Uterus (tissue), 2 donors: Measurements from ENCODE around the gene SYT2.

Experiments
- POLR2A ChIP-seq, 2 donors: fragments of 450-650 bp; IDR thresholded peaks; one replicate each; pipeline ENCODE4 v1.6.1; 2016; ENCODE audit warnings: antibody characterized with exemption in 2 of 2, mild to moderate bottlenecking in 1 of 2, moderate library complexity in 1 of 2
- TF ChIP-seq, protein P1 (sequence below), 4 experiments: fragments of 200-600 bp in 2 of 4; fragments of 450-650 bp in 2 of 4; sonication (generic) in 2 of 4; IDR thresholded peaks; one replicate each; pipeline ENCODE4 v1.5.1; 2016 to 2019; ENCODE audit warnings: antibody characterized with exemption in 4 of 4, mild to moderate bottlenecking in 2 of 4, moderate library complexity in 1 of 4

DNA sequence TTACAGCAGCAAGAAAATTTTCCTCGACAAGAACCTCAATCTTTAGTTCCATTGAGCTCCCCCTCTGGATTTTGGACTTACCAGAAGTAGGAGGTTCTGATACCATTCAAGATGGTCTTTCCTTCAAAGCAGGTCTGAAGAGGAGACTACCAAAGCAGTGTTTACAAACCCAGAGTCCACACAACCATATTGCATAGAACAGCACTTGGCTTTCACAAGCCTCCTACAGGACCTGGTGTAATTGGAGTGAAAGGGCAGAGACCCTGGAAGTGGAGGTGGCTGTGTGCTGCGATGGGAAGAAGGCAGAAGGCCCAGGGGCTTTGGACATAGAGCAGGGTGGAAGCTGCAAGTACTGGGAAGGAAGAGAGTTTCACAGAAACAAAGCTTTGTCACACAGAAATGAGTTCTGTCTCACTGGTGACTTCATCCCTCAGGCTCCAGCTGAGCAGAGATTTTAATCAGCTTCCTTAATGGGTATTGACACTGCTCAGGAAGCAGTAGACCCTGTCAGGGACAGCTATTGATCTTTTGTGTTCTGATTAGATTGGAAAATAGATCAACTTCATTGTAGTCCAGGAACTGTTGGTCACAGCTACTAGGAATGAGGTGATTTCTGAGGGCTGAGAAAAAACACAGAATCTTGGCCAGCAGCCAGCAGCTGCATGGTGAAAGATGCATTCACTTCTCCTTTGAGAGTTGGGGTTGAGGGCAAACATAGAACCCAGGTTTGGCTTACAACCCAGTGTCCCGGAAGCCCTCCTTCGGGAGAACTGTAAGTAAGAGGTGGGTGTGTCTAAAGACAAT, 124.0 kb downstream of the SYT2 start:
- TF ChIP-seq, protein P1, sequence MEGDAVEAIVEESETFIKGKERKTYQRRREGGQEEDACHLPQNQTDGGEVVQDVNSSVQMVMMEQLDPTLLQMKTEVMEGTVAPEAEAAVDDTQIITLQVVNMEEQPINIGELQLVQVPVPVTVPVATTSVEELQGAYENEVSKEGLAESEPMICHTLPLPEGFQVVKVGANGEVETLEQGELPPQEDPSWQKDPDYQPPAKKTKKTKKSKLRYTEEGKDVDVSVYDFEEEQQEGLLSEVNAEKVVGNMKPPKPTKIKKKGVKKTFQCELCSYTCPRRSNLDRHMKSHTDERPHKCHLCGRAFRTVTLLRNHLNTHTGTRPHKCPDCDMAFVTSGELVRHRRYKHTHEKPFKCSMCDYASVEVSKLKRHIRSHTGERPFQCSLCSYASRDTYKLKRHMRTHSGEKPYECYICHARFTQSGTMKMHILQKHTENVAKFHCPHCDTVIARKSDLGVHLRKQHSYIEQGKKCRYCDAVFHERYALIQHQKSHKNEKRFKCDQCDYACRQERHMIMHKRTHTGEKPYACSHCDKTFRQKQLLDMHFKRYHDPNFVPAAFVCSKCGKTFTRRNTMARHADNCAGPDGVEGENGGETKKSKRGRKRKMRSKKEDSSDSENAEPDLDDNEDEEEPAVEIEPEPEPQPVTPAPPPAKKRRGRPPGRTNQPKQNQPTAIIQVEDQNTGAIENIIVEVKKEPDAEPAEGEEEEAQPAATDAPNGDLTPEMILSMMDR (IDR thresholded peaks at IDR 0.05): no peak
- TF ChIP-seq POLR2A (IDR thresholded peaks at IDR 0.05): no peak
